HG02798 (cell line): Measurements from ENCODE around the gene TELO2.
A peak's percentile ranks its signal among the peaks of the same experiment; 100 is the strongest.
"Not testable (repeated sequence)": the region's sequence is repeated elsewhere in the genome, so short reads cannot be mapped to it uniquely, and the experiment has no call there.

Source experiments
- ATAC-seq: cut with Tn5 transposase; IDR thresholded peaks from one replicate; pipeline ENCODE4 v1.9.1; 2021; ENCODE audit warnings: mild to moderate bottlenecking; ENCODE audit not compliant: unreplicated experiment, poor library complexity

The TELO2 gene

GRCh38 chr16:1457489-1458245 is 35.5 kb upstream of the TELO2 start:
- no peak for ATAC-seq

- no peak for ATAC-seq
Measured at GRCh38 chr16:1458336-1458976, 34.7 kb upstream of the TELO2 start.

- ATAC-seq: no peak
Measured at GRCh38 chr16:1458977-1459341, 34.2 kb upstream of the TELO2 start.

GRCh38 chr16:1459967-1460366 is 33.2 kb upstream of the TELO2 start:
- no peak for ATAC-seq

- ATAC-seq: no peak
Measured at GRCh38 chr16:1460602-1461138, 32.5 kb upstream of the TELO2 start.

- ATAC-seq: no peak
Measured at GRCh38 chr16:1461146-1461545, 32.0 kb upstream of the TELO2 start.

GRCh38 chr16:1464196-1464893 is 28.8 kb upstream of the TELO2 start:
- ATAC-seq: no peak

- no peak for ATAC-seq
Measured at GRCh38 chr16:1464894-1465566, 28.1 kb upstream of the TELO2 start.

- ATAC-seq: no peak
Measured at GRCh38 chr16:1465567-1465915, 27.6 kb upstream of the TELO2 start.

GRCh38 chr16:1466054-1466453 is 27.1 kb upstream of the TELO2 start:
- no peak for ATAC-seq

GRCh38 chr16:1466968-1467521 is 26.1 kb upstream of the TELO2 start:
- ATAC-seq: no peak

- no peak for ATAC-seq
Measured at GRCh38 chr16:1468426-1468810, 24.7 kb upstream of the TELO2 start.

GRCh38 chr16:1469141-1469540 is 24.0 kb upstream of the TELO2 start:
- ATAC-seq: not testable (repeated sequence)

GRCh38 chr16:1469693-1470201 is 23.4 kb upstream of the TELO2 start:
- ATAC-seq: peak; percentile 30

GRCh38 chr16:1470481-1471251 is 22.5 kb upstream of the TELO2 start:
- ATAC-seq: no peak

- no peak for ATAC-seq
Measured at GRCh38 chr16:1471569-1472194, 21.5 kb upstream of the TELO2 start.

- no peak for ATAC-seq
Measured at GRCh38 chr16:1472974-1473373, 20.2 kb upstream of the TELO2 start.

GRCh38 chr16:1474082-1474795 is 18.9 kb upstream of the TELO2 start:
- ATAC-seq: no peak
